GM12878 (cell line): ENCODE measurements around the gene WDR45B.

ENCODE experiments used
- ATF3 ChIP-seq: IDR thresholded peaks from 2 replicates; pipeline ENCODE4 v1.6.1; 2011; ENCODE audit warnings: low read depth, mild to moderate bottlenecking, low read length, moderate library complexity, borderline replicate concordance; ENCODE audit errors: extremely low read depth
- CTCF ChIP-seq, 3 experiments: IDR thresholded peaks in 2 of 3; conservative IDR thresholded peaks in 1 of 3; 2 replicates each; pipeline ENCODE4 v1.5.1; 2011; ENCODE audit warnings: low read depth in 3 of 3, low read length in 3 of 3, mild to moderate bottlenecking in 3 of 3, control low read depth in 2 of 3, moderate library complexity in 2 of 3, inconsistent platforms in 1 of 3, mixed read lengths in 1 of 3; ENCODE audit not compliant: control insufficient read depth in 2 of 3, insufficient read depth in 1 of 3; ENCODE audit errors: extremely low read depth in 1 of 3
- EP300 ChIP-seq, 2 experiments: fragments of 150-350 bp in 1 of 2; IDR thresholded peaks; 2 replicates each; pipeline ENCODE4 v1.6.1; 2011 to 2012; ENCODE audit warnings: low read depth in 2 of 2, low read length in 2 of 2, borderline replicate concordance in 1 of 2, improper control_type of control experiment in 1 of 2, inconsistent platforms in 1 of 2; ENCODE audit not compliant: control insufficient read depth in 1 of 2
- HDGF ChIP-seq: fragments of 450-650 bp; IDR thresholded peaks from 2 replicates; pipeline ENCODE4 v1.6.1; 2016; ENCODE audit warnings: antibody characterized with exemption
- NFYB ChIP-seq: IDR thresholded peaks from 2 replicates; pipeline ENCODE4 v1.6.1; 2011; ENCODE audit warnings: low read depth, mild to moderate bottlenecking, low read length, improper control_type of control experiment, moderate library complexity; ENCODE audit not compliant: insufficient read depth
- NRF1 ChIP-seq: conservative IDR thresholded peaks from 2 replicates; pipeline ENCODE4 v1.6.1; 2011; ENCODE audit warnings: mild to moderate bottlenecking, low read depth, low read length, improper control_type of control experiment
- POLR2A ChIP-seq: IDR thresholded peaks from 2 replicates; pipeline ENCODE4 v1.6.1; 2011; ENCODE audit warnings: low read depth, mild to moderate bottlenecking, low read length
- POLR2AphosphoS2 ChIP-seq: IDR thresholded peaks from 2 replicates; pipeline ENCODE4 v1.6.1; 2011; ENCODE audit warnings: low read depth, mild to moderate bottlenecking, low read length, improper control_type of control experiment, moderate library complexity
- POLR2AphosphoS5 ChIP-seq: IDR thresholded peaks from 2 replicates; pipeline ENCODE4 v1.6.1; 2011; ENCODE audit warnings: mild to moderate bottlenecking, low read length, inconsistent platforms
- RFX5 ChIP-seq: IDR thresholded peaks from 2 replicates; pipeline ENCODE4 v1.6.1; 2011; ENCODE audit warnings: low read depth, low read length, improper control_type of control experiment
- SIN3A ChIP-seq: IDR thresholded peaks from 2 replicates; pipeline ENCODE4 v1.6.1; 2012; ENCODE audit warnings: low read depth, low read length, improper control_type of control experiment
- TARDBP ChIP-seq: IDR thresholded peaks from 2 replicates; pipeline ENCODE4 v1.6.1; 2016; ENCODE audit warnings: borderline replicate concordance
- TCF12 ChIP-seq: IDR thresholded peaks from 2 replicates; pipeline ENCODE4 v1.6.1; 2011; ENCODE audit warnings: low read depth, mild to moderate bottlenecking, low read length
- TCF7 ChIP-seq: IDR thresholded peaks from 2 replicates; pipeline ENCODE4 v1.6.1; 2014; ENCODE audit warnings: antibody characterized with exemption, borderline replicate concordance

- TF ChIP-seq ATF3 (no peak), CTCF (IDR thresholded peaks at IDR 0.05 in 2 of 3, conservative IDR thresholded peaks at IDR 0.05 in 1 of 3; ENCODE audit: control insufficient read depth in 2 of 3, extremely low read depth in 1 of 3, insufficient read depth in 1 of 3, low read depth in 3 of 3, low read length in 3 of 3) (no peak), TCF7 (no peak), RFX5 (no peak), TARDBP (no peak), POLR2AphosphoS2 (no peak), POLR2A (no peak), NFYB (no peak), TCF12 (no peak), SIN3A (no peak), EP300 (IDR thresholded peaks at IDR 0.05; ENCODE audit: borderline replicate concordance in 1 of 2, control insufficient read depth in 1 of 2, low read depth in 2 of 2, low read length in 2 of 2) (no peak), NRF1 (no peak), HDGF (no peak), POLR2AphosphoS5 (no peak)
These were observed 8.2 kb downstream of the WDR45B start for GRCh38 chr17:82640036-82640435.
